Astrocyte (in vitro differentiated cells and primary cell): ENCODE data around the gene NOP10. TPM values are rescaled to one million over a fixed set of nuclear protein-coding genes. Genes with fewer than 3 reads are reported as not detected.
"Not testable (repeated sequence)": the region's sequence is repeated elsewhere in the genome, so short reads cannot be mapped to it uniquely, and the experiment has no call there.

Experiments used
- DNase-seq: peaks from one replicate; pipeline ENCODE4 v3.0.0-alpha.2; 2010; ENCODE audit warnings: low read depth
- FAIRE-seq: peaks from 2 replicates; lab custom pipeline; 2011; peaks lifted over from hg19 to GRCh38; lab: Jason Lieb, UNC
- H2AFZ ChIP-seq: 2 replicates; pipeline ENCODE4 v1.6.0; 2012; ENCODE audit warnings: low read depth, low read length, inconsistent platforms
- H3K27ac ChIP-seq: 2 replicates; pipeline ENCODE4 v1.5.1; 2011; ENCODE audit warnings: low read depth, low read length, inconsistent platforms
- H3K27me3 ChIP-seq: 2 replicates; pipeline ENCODE4 v1.6.0; 2011; ENCODE audit warnings: low read length, inconsistent platforms; ENCODE audit not compliant: insufficient read depth
- H3K36me3 ChIP-seq: 2 replicates; pipeline ENCODE4 v1.5.1; 2011; ENCODE audit warnings: low read length, inconsistent platforms; ENCODE audit not compliant: insufficient read depth
- H3K4me1 ChIP-seq: 2 replicates; pipeline ENCODE4 v1.5.1; 2011; ENCODE audit warnings: low read length, inconsistent platforms; ENCODE audit not compliant: insufficient read depth
- H3K4me2 ChIP-seq: 2 replicates; pipeline ENCODE4 v1.6.0; 2012; ENCODE audit warnings: low read length, inconsistent platforms
- H3K4me3 ChIP-seq: 2 replicates; pipeline ENCODE4 v1.5.1; 2011; ENCODE audit warnings: low read depth, mild to moderate bottlenecking, low read length, inconsistent platforms; ENCODE audit not compliant: insufficient read depth
- H3K79me2 ChIP-seq: 2 replicates; pipeline ENCODE4 v1.6.0; 2012; ENCODE audit warnings: mild to moderate bottlenecking, low read length, inconsistent platforms; ENCODE audit not compliant: insufficient read depth
- H3K9ac ChIP-seq: 2 replicates; pipeline ENCODE4 v1.6.0; 2012; ENCODE audit warnings: mild to moderate bottlenecking, low read length, inconsistent platforms
- H3K9me3 ChIP-seq: 2 replicates; pipeline ENCODE4 v1.5.1; 2012; ENCODE audit warnings: low read depth, mild to moderate bottlenecking, low read length, inconsistent platforms; ENCODE audit not compliant: insufficient read depth
- H4K20me1 ChIP-seq: 2 replicates; pipeline ENCODE4 v1.6.0; 2012; ENCODE audit warnings: low read length, inconsistent platforms; ENCODE audit not compliant: insufficient read depth
- H3K27ac Mint-ChIP-seq: one replicate; pipeline ENCODE4 v1.8.0; 2021; ENCODE audit warnings: mild to moderate bottlenecking, mixed read lengths; ENCODE audit not compliant: unreplicated experiment
- H3K27me3 Mint-ChIP-seq: one replicate; pipeline ENCODE4 v1.8.0; 2021; ENCODE audit warnings: low read depth, mixed read lengths; ENCODE audit not compliant: unreplicated experiment
- H3K36me3 Mint-ChIP-seq: one replicate; pipeline ENCODE4 v1.8.0; 2021; ENCODE audit warnings: low read depth, mixed read lengths; ENCODE audit not compliant: unreplicated experiment
- H3K4me1 Mint-ChIP-seq: one replicate; pipeline ENCODE4 v1.8.0; 2021; ENCODE audit warnings: low read depth, mixed read lengths; ENCODE audit not compliant: unreplicated experiment
- H3K4me3 Mint-ChIP-seq: one replicate; pipeline ENCODE4 v1.8.0; 2021; ENCODE audit warnings: mild to moderate bottlenecking, moderate library complexity, mixed read lengths; ENCODE audit not compliant: unreplicated experiment
- H3K9me3 Mint-ChIP-seq: one replicate; pipeline ENCODE4 v1.8.0; 2021; ENCODE audit warnings: mild to moderate bottlenecking, mixed read lengths; ENCODE audit not compliant: unreplicated experiment
- CTCF ChIP-seq: IDR thresholded peaks from 2 replicates; pipeline ENCODE4 v1.5.1; 2011; ENCODE audit warnings: low read depth, mild to moderate bottlenecking, inconsistent platforms, low read length, moderate library complexity; ENCODE audit not compliant: insufficient read depth
- EZH2 ChIP-seq: IDR thresholded peaks from 2 replicates; pipeline ENCODE4 v1.6.1; 2012; ENCODE audit warnings: mild to moderate bottlenecking, low read length, inconsistent platforms; ENCODE audit not compliant: insufficient read depth
- total RNA-seq: library from RNA; stranded (reverse); gene quantifications from 2 replicates; pipeline ENCODE4 v1.2.1, GENCODE V29; 2021

NOP10 gene
- total RNA-seq, 1 donor from 2014 or later: 224 TPM

GRCh38 chr15:34348735-34349300, 5.9 kb upstream of the NOP10 start:
- H3K4me1 Mint-ChIP-seq: no peaks in the 10 kb centered on the region
- Histone ChIP-seq H3K4me1 (no peaks in the 10 kb centered on the region), H3K9me3 (no peaks in the 10 kb centered on the region), H3K4me2 (no peak overlapping the region), H3K4me3 (no peak overlapping the region), H3K9ac (no peak overlapping the region), H3K79me2 (no peaks in the 10 kb centered on the region), H3K27me3 (peaks cover 2% of the 10 kb centered on the region), H3K27ac (no peak overlapping the region), H3K36me3 (no peaks in the 10 kb centered on the region), H2AFZ (no peak overlapping the region), H4K20me1 (no peaks in the 10 kb centered on the region)
- peaks cover 8% of the 10 kb centered on the region for H3K27me3 Mint-ChIP-seq
- TF ChIP-seq CTCF: no peak
- H3K4me3 Mint-ChIP-seq: no peak overlapping the region
- DNase-seq: no peak
- peaks cover 2% of the 10 kb centered on the region for H3K36me3 Mint-ChIP-seq
- no peak overlapping the region for H3K27ac Mint-ChIP-seq
- no peak for FAIRE-seq
- H3K9me3 Mint-ChIP-seq: no peaks in the 10 kb centered on the region

- Histone ChIP-seq H4K20me1 (no peaks in the 10 kb centered on the region), H3K36me3 (no peaks in the 10 kb centered on the region), H3K27ac (no peak overlapping the region), H3K27me3 (peaks cover 2% of the 10 kb centered on the region), H3K4me3 (no peak overlapping the region), H3K9ac (no peak overlapping the region), H3K9me3 (no peaks in the 10 kb centered on the region), H3K79me2 (no peaks in the 10 kb centered on the region), H2AFZ (no peak overlapping the region), H3K4me2 (no peak overlapping the region), H3K4me1 (no peaks in the 10 kb centered on the region)
- no peak for DNase-seq
- Mint-ChIP-seq H3K4me1 (no peaks in the 10 kb centered on the region), H3K4me3 (no peak overlapping the region), H3K27ac (no peak overlapping the region), H3K27me3 (peaks cover 8% of the 10 kb centered on the region), H3K9me3 (no peaks in the 10 kb centered on the region), H3K36me3 (peaks cover 2% of the 10 kb centered on the region)
- TF ChIP-seq EZH2 (no peak), CTCF (no peak)
- no peak for FAIRE-seq
These were observed 5.2 kb upstream of the NOP10 start for GRCh38 chr15:34347951-34348638.

- Mint-ChIP-seq H3K36me3 (peaks cover 12% of the 10 kb centered on the region), H3K27ac (peak overlapping the region; percentile 87)
- H4K20me1 ChIP-seq, H3K9me3 ChIP-seq, H3K4me1 Mint-ChIP-seq, H3K4me1 ChIP-seq, H3K27me3 ChIP-seq, H3K27me3 Mint-ChIP-seq, H3K9me3 Mint-ChIP-seq, DNase-seq, FAIRE-seq, H3K4me3 Mint-ChIP-seq: not testable (repeated sequence)
- Histone ChIP-seq H3K4me2 (peak overlapping the region; percentile 76), H3K36me3 (peaks cover 21% of the 10 kb centered on the region), H3K9ac (peak overlapping the region; percentile 87), H3K79me2 (peaks cover 31% of the 10 kb centered on the region), H3K4me3 (peak overlapping the region; percentile 86), H3K27ac (peak overlapping the region; percentile 88), H2AFZ (peak overlapping the region; percentile 87)
These were observed 661 bp downstream of the NOP10 start for GRCh38 chr15:34342213-34342736.
